IPS-20b (cell line): Measurements from ENCODE around the gene COQ10A.
"Not testable (repeated sequence)": the region's sequence is repeated elsewhere in the genome, so short reads cannot be mapped to it uniquely, and the experiment has no call there.

ENCODE experiments used
- H3K27ac ChIP-seq: one replicate; pipeline ENCODE4 v1.5.1; 2013; ENCODE audit warnings: low read length
- H3K27me3 ChIP-seq: 2 replicates; pipeline ENCODE4 v1.6.1; 2013; ENCODE audit warnings: mild to moderate bottlenecking, low read length, inconsistent platforms; ENCODE audit not compliant: insufficient read depth
- H3K36me3 ChIP-seq: 2 replicates; pipeline ENCODE4 v1.6.1; 2013; ENCODE audit warnings: low read depth, mild to moderate bottlenecking, inconsistent platforms, low read length, moderate library complexity; ENCODE audit not compliant: insufficient read depth
- H3K4me1 ChIP-seq: 2 replicates; pipeline ENCODE4 v1.6.1; 2013; ENCODE audit warnings: mild to moderate bottlenecking, control low read depth, inconsistent platforms, low read length, moderate library complexity; ENCODE audit not compliant: insufficient read depth
- H3K4me3 ChIP-seq: 2 replicates; pipeline ENCODE4 v1.5.1; 2013; ENCODE audit warnings: mild to moderate bottlenecking, low read length, inconsistent platforms
- H3K9ac ChIP-seq: 2 replicates; pipeline ENCODE4 v1.6.1; 2013; ENCODE audit warnings: low read depth, mild to moderate bottlenecking, inconsistent platforms, low read length, moderate library complexity
- H3K9me3 ChIP-seq: 2 replicates; pipeline ENCODE4 v1.6.1; 2013; ENCODE audit warnings: mild to moderate bottlenecking, low read depth, low read length, inconsistent platforms; ENCODE audit not compliant: insufficient read depth

COQ10A gene

DNA sequence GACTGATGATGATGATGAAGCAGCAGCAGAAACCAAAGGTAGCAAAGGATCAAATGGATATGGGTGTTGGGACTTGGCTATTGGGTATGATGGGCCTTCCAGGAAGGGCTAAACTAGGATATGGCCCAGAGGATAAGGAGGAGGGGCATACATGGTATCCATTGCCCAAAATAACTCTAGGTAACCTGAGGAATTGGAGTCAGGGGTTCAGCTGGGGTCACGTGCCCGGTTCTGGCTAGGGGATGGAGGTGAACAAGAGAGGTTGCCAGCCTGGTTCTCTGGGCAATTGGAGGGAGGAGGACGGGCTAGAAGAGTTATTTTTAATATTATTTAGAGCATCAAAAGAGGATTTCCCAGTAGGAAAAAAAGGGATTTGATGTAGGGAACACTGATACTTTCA is 5.8 kb upstream of the COQ10A start:
- Histone ChIP-seq H3K9me3 (no peaks in the 10 kb centered on the region), H3K4me1 (peaks cover 16% of the 10 kb centered on the region), H3K36me3 (peaks cover 2% of the 10 kb centered on the region; the same call in 1 of the 2 replicates), H3K27me3 (no peaks in the 10 kb centered on the region), H3K9ac (no peak overlapping the region), H3K27ac (no peak overlapping the region), H3K4me3 (no peak overlapping the region)

GRCh38 chr12:56261503-56262232 is 5.1 kb upstream of the COQ10A start:
- Histone ChIP-seq H3K9ac (no peak overlapping the region), H3K36me3 (no peaks in the 10 kb centered on the region), H3K27ac (no peak overlapping the region), H3K27me3 (no peaks in the 10 kb centered on the region), H3K4me3 (no peak overlapping the region), H3K4me1 (peaks cover 9% of the 10 kb centered on the region; the same call in 1 of the 2 replicates), H3K9me3 (no peaks in the 10 kb centered on the region)

DNA sequence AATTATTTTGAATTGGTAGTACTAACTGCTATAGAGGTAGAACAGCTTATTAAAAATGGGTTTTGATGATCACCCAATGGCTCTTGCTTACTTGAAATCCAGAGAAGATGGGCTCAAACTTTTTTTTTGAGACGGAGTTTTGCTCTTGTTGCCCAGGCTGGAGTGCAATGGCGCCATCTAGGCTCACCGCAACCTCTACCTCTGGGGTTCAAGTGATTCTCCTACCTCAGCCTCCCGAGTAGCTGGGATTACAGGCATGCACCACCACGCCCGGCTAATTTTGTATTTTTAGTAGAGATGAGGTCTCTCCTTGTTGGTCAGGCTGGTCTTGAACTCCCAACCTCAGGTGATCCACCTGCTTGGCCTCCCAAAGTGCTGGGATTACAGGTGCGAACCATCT is 3.8 kb upstream of the COQ10A start:
- not testable (repeated sequence) for H3K27me3 ChIP-seq, H3K4me1 ChIP-seq, H3K27ac ChIP-seq

GRCh38 chr12:56266068-56266692 is 562 bp upstream of the COQ10A start:
- not testable (repeated sequence) for H3K9me3 ChIP-seq, H3K27me3 ChIP-seq, H3K27ac ChIP-seq, H3K4me1 ChIP-seq
- H3K9ac ChIP-seq: peak overlapping the region; percentile 84; the same call in 1 of the 2 replicates
- H3K4me3 ChIP-seq: peak overlapping the region; percentile 96
- peaks cover 21% of the 10 kb centered on the region for H3K36me3 ChIP-seq

More for the DNA sequence above, 3.8 kb upstream of the COQ10A start:
- not testable (repeated sequence) for H3K9me3 ChIP-seq, H3K36me3 ChIP-seq, H3K9ac ChIP-seq, H3K4me3 ChIP-seq

GRCh38 chr12:56267443-56268071 is 815 bp downstream of the COQ10A start:
- Histone ChIP-seq H3K9me3 (no peaks in the 10 kb centered on the region), H3K27ac (no peak overlapping the region), H3K27me3 (no peaks in the 10 kb centered on the region), H3K4me1 (peaks cover 4% of the 10 kb centered on the region; the same call in 1 of the 2 replicates), H3K9ac (peak overlapping the region; percentile 84; the same call in 1 of the 2 replicates), H3K36me3 (peaks cover 35% of the 10 kb centered on the region), H3K4me3 (peak overlapping the region; percentile 96)

DNA sequence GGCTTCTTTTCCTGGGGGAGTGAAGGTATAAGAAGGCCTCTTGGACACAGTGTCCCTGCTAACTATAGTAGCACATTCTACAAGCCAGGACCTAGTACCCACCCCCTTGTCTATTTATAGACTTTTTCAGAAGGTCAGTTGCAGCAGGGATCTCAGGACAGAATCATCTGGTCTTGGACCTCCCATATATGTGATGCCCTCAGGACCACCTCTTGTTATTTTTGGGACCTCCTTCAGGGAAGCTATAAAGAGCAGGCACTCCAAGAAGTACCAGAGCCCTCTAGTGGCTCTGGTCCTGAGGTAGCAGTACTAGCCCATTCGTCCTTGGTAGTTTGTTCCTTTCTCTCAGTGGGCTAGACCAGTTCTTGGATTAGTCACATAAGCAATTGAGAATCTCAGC is 4.3 kb downstream of the COQ10A start:
- H3K4me1 ChIP-seq: peaks cover 4% of the 10 kb centered on the region; the same call in 1 of the 2 replicates
- H3K4me3 ChIP-seq: no peak overlapping the region
- no peaks in the 10 kb centered on the region for H3K9me3 ChIP-seq
- no peak overlapping the region for H3K27ac ChIP-seq
- no peak overlapping the region for H3K9ac ChIP-seq
- peaks cover 68% of the 10 kb centered on the region for H3K36me3 ChIP-seq
- H3K27me3 ChIP-seq: no peaks in the 10 kb centered on the region

DNA sequence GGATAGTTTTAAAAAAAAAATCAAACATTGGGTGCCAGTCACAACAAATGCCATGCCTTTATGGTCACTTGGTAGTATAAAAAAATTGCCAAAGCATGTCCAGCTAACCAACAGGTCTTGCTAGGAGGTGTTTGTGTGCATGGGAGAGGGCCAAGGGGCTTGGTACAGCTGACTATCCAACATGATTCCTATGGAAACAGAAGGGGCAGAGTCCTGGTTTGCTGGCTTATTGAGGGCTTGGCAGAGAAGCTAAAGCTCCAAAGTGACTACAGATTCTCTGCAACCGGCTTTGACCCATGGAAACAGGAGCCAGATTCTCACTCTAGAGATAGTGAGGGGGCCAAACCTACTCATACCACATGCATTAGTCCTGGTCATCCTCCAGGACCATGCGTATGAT is 5.7 kb downstream of the COQ10A start:
- H3K36me3 ChIP-seq: peaks cover 78% of the 10 kb centered on the region

DNA sequence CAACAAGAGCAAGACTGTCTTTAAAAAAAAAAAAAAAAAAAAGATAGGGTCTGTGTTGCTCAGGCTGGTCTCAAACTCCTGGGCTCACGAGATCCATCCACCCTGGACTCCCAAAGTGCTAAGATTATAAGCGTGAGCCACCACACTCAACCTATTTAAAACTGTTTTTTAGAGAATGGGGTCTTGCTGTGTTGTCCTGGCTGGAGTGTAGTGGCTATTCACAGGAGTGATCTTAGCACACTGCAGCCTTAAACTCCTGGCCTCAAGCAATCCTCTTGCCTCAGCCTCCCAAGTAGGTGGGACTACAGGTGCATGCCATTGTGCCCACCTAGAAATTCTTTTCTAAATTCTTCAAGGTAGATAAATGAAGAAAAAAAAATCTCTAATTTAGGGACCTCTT is 7.6 kb downstream of the COQ10A start:
- no peak overlapping the region for H3K27ac ChIP-seq
- H3K4me3 ChIP-seq: no peak overlapping the region
- no peaks in the 10 kb centered on the region for H3K4me1 ChIP-seq
- H3K36me3 ChIP-seq: peaks cover 93% of the 10 kb centered on the region
- no peaks in the 10 kb centered on the region for H3K9me3 ChIP-seq
- H3K9ac ChIP-seq: no peak overlapping the region
- H3K27me3 ChIP-seq: no peaks in the 10 kb centered on the region

More for the DNA sequence above, 5.7 kb downstream of the COQ10A start:
- H3K4me1 ChIP-seq, H3K4me3 ChIP-seq, H3K9me3 ChIP-seq, H3K9ac ChIP-seq, H3K27ac ChIP-seq, H3K27me3 ChIP-seq: not testable (repeated sequence)

DNA sequence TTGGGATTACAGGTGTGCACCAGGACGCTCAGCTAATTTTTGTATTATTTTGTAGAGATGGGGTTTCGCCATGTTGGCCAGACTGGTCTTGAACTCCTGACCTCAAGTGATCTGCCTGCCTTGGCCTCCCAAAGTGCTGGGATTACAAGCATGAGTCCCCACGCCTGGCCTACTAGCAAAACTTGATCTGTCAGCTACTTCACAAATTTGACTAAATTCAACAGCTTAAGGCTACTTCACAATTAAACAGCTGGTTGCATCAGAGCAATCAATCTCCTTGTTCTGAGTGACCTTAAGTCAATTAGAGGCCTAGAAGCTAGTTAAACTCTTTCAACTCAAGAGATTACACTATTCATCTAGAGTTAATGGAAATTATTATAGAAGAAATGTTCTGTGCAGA is 12.2 kb downstream of the COQ10A start:
- no peaks in the 10 kb centered on the region for H3K9me3 ChIP-seq
- no peak overlapping the region for H3K27ac ChIP-seq
- H3K4me3 ChIP-seq: no peak overlapping the region
- peaks cover 94% of the 10 kb centered on the region for H3K36me3 ChIP-seq
- no peak overlapping the region for H3K9ac ChIP-seq
- no peaks in the 10 kb centered on the region for H3K4me1 ChIP-seq
- H3K27me3 ChIP-seq: no peaks in the 10 kb centered on the region

- peaks cover 89% of the 10 kb centered on the region for H3K36me3 ChIP-seq
- H3K27ac ChIP-seq: no peak overlapping the region
Measured at GRCh38 chr12:56280849-56281248, 14.1 kb downstream of the COQ10A start.

GRCh38 chr12:56282030-56282429 is 15.3 kb downstream of the COQ10A start:
- Histone ChIP-seq H3K36me3 (peaks cover 81% of the 10 kb centered on the region), H3K27ac (no peak overlapping the region), H3K9me3 (no peaks in the 10 kb centered on the region), H3K4me1 (peaks cover 4% of the 10 kb centered on the region), H3K9ac (no peak overlapping the region), H3K27me3 (no peaks in the 10 kb centered on the region), H3K4me3 (no peak overlapping the region)

More at GRCh38 chr12:56280849-56281248, 14.1 kb downstream of the COQ10A start:
- Histone ChIP-seq H3K9me3 (no peaks in the 10 kb centered on the region), H3K9ac (no peak overlapping the region), H3K27me3 (no peaks in the 10 kb centered on the region), H3K4me1 (no peaks in the 10 kb centered on the region), H3K4me3 (no peak overlapping the region)

- no peaks in the 10 kb centered on the region for H3K9me3 ChIP-seq
- peaks cover 4% of the 10 kb centered on the region for H3K4me1 ChIP-seq
- no peak overlapping the region for H3K9ac ChIP-seq
- no peak overlapping the region for H3K27ac ChIP-seq
- H3K27me3 ChIP-seq: no peaks in the 10 kb centered on the region
- H3K4me3 ChIP-seq: no peak overlapping the region
- H3K36me3 ChIP-seq: peaks cover 79% of the 10 kb centered on the region
Measured at GRCh38 chr12:56282579-56282978, 15.8 kb downstream of the COQ10A start.
